HepG2 (cell line): ENCODE results near the gene CAPN12. TPM values are rescaled to one million over a fixed set of nuclear protein-coding genes. Genes with fewer than 3 reads are reported as not detected.
A peak's percentile ranks its signal among the peaks of the same experiment; 100 is the strongest.

Experiments used
- ADNP ChIP-seq: sonication (generic); formaldehyde crosslinking; IDR thresholded peaks from 2 replicates; pipeline ENCODE4 v1.4.0; 2020; ENCODE audit warnings: missing genetic modification reagents
- ARHGAP35 ChIP-seq: sonication (generic); formaldehyde crosslinking; IDR thresholded peaks from 2 replicates; pipeline ENCODE4 v1.9.0; 2022; ENCODE audit warnings: mild to moderate bottlenecking, inconsistent platforms, moderate library complexity, missing genetic modification reagents, borderline replicate concordance
- CCAR2 ChIP-seq: fragments of 200-400 bp; formaldehyde crosslinking; optimal IDR thresholded peaks from 2 replicates; pipeline ENCODE3; 2018; ENCODE audit warnings: low read depth, mild to moderate bottlenecking, low read length, moderate library complexity
- CENPT ChIP-seq: sonication (generic); formaldehyde crosslinking; IDR thresholded peaks from 2 replicates; pipeline ENCODE4 v1.8.0; 2022; ENCODE audit warnings: low read depth, mild to moderate bottlenecking, moderate library complexity, missing genetic modification reagents
- ELF1 ChIP-seq: sonication (generic); formaldehyde crosslinking; IDR thresholded peaks from 2 replicates; pipeline ENCODE4 v1.4.0; 2020; ENCODE audit warnings: missing genetic modification reagents
- HHEX ChIP-seq: IDR thresholded peaks from 2 replicates; pipeline ENCODE4 v1.6.1; 2016; ENCODE audit warnings: control low read depth
- MXD3 ChIP-seq: IDR thresholded peaks from 2 replicates; pipeline ENCODE4 v1.6.1; 2016; ENCODE audit warnings: mild to moderate bottlenecking, missing biosample characterization, missing genetic modification reagents
- NONO ChIP-seq, 2 experiments: fragments of 450-650 bp in 1 of 2; sonication (generic) in 1 of 2; formaldehyde crosslinking in 1 of 2; IDR thresholded peaks in 1 of 2; conservative IDR thresholded peaks in 1 of 2; 2 replicates each; pipeline versions ENCODE4 v1.6.1 to v1.8.0; 2017 to 2022; ENCODE audit warnings: mild to moderate bottlenecking in 1 of 2, missing genetic modification reagents in 1 of 2, moderate library complexity in 1 of 2
- PLRG1 ChIP-seq: fragments of 450-650 bp; conservative IDR thresholded peaks from 2 replicates; pipeline ENCODE4 v1.6.1; 2016
- RARG ChIP-seq: sonication (generic); formaldehyde crosslinking; IDR thresholded peaks from 2 replicates; pipeline ENCODE4 v1.4.0; 2020; ENCODE audit warnings: low read depth, mild to moderate bottlenecking, missing genetic modification reagents
- REPIN1 ChIP-seq: sonication (generic); formaldehyde crosslinking; IDR thresholded peaks from 2 replicates; pipeline ENCODE4 v1.8.0; 2022; ENCODE audit warnings: missing genetic modification reagents, low read depth, mild to moderate bottlenecking, borderline replicate concordance
- REXO4 ChIP-seq: sonication (generic); formaldehyde crosslinking; IDR thresholded peaks from 2 replicates; pipeline ENCODE4 v1.8.0; 2022; ENCODE audit warnings: missing genetic modification reagents, mild to moderate bottlenecking, borderline replicate concordance
- SNRNP70 ChIP-seq: fragments of 200-400 bp; formaldehyde crosslinking; IDR thresholded peaks from 2 replicates; pipeline ENCODE4 v1.6.1; 2017; ENCODE audit warnings: mild to moderate bottlenecking, low read depth, low read length, moderate library complexity
- SPEN ChIP-seq: sonication (generic); formaldehyde crosslinking; IDR thresholded peaks from 2 replicates; pipeline ENCODE4 v1.5.1; 2020; ENCODE audit warnings: low read depth, mild to moderate bottlenecking, missing genetic modification reagents
- SRY ChIP-seq: sonication (generic); formaldehyde crosslinking; IDR thresholded peaks from 2 replicates; pipeline ENCODE4 v1.8.0; 2022; ENCODE audit warnings: mild to moderate bottlenecking, missing genetic modification reagents
- TFE3 ChIP-seq: IDR thresholded peaks from 2 replicates; pipeline ENCODE4 v1.6.1; 2016
- TRIM22 ChIP-seq: fragments of 450-650 bp; IDR thresholded peaks from 2 replicates; pipeline ENCODE4 v1.6.1; 2017
- USF2 ChIP-seq, 2 experiments: sonication (generic) in 1 of 2; formaldehyde crosslinking in 1 of 2; IDR thresholded peaks; 2 replicates each; pipeline versions ENCODE4 v1.5.1 to v1.6.1; 2011 to 2020; ENCODE audit warnings: borderline replicate concordance in 1 of 2, low read depth in 1 of 2, low read length in 1 of 2, mild to moderate bottlenecking in 1 of 2, missing genetic modification reagents in 1 of 2, moderate library complexity in 1 of 2
- ZKSCAN5 ChIP-seq: sonication (generic); formaldehyde crosslinking; IDR thresholded peaks from 2 replicates; pipeline ENCODE4 v1.5.1; 2020; ENCODE audit warnings: mild to moderate bottlenecking, missing genetic modification reagents
- ZNF225 ChIP-seq: sonication (generic); formaldehyde crosslinking; IDR thresholded peaks from 2 replicates; pipeline ENCODE4 v1.4.0; 2020; ENCODE audit warnings: mild to moderate bottlenecking, missing genetic modification reagents
- ZNF337 ChIP-seq: sonication (generic); formaldehyde crosslinking; IDR thresholded peaks from 2 replicates; pipeline ENCODE4 v1.5.1; 2020; ENCODE audit warnings: missing genetic modification reagents, low read depth, mild to moderate bottlenecking, borderline replicate concordance
- ZNF34 ChIP-seq: sonication (generic); formaldehyde crosslinking; IDR thresholded peaks from 2 replicates; pipeline ENCODE4 v1.4.0; 2020; ENCODE audit warnings: mild to moderate bottlenecking, missing genetic modification reagents, borderline replicate concordance
- ZNF503 ChIP-seq: sonication (generic); formaldehyde crosslinking; IDR thresholded peaks from 2 replicates; pipeline ENCODE4 v1.4.0; 2020; ENCODE audit warnings: missing genetic modification reagents
- polyA plus RNA-seq, 8 experiments: library from polyadenylated mRNA; depleted of rRNA in 3 of 8; stranded (reverse) in 7 of 8; unstranded in 1 of 8; fragments of >200 nt; fragmentation: Illumina TruSeq in 4 of 8; extraction: Trizol in 4 of 8; gene quantifications; 2 replicates each; pipeline versions ENCODE4 v1.2.1 to v1.2.3, GENCODE V29; 2011 to 2016; ENCODE audit warnings: low read depth in 4 of 8, missing spikeins in 1 of 8, mixed read lengths in 1 of 8; ENCODE audit not compliant: insufficient read depth in 1 of 8
- total RNA-seq, 5 experiments: library from RNA; depleted of rRNA; stranded (reverse); fragments of >200 nt; fragmentation: Illumina TruSeq; extraction: Trizol; gene quantifications; 2 replicates each; pipeline ENCODE4 v1.2.3, GENCODE V29; 2016; ENCODE audit warnings: low read depth in 1 of 5

The CAPN12 gene
- total and polyA plus RNA-seq, 2 of the 13 experiments (the other 11 are each of a cell fraction or from before 2014, with no cell fraction given): 1.6 to 13.6 TPM

GRCh38 chr19:38759590-38760003 lies 15.3 kb upstream of the CAPN12 start (continued):
- TF ChIP-seq TRIM22 (no peak), ADNP (CRISPR knock-in tag) (peak; percentile 12; the same call in 1 of the 2 replicates), ELF1 (peak; percentile 64), ARHGAP35 (CRISPR knock-in tag) (no peak), NONO (IDR thresholded peaks at IDR 0.05) (no peak), NONO (CRISPR knock-in tag; conservative IDR thresholded peaks at IDR 0.05) (peak; percentile 74; the same call in 1 of the 2 replicates), SRY (CRISPR knock-in tag) (no peak), ZNF337 (CRISPR knock-in tag) (0 out of 2 replicates have a peak, but pooled peaks have one; percentile 33), RARG (CRISPR knock-in tag) (no peak), ZNF225 (CRISPR knock-in tag) (no peak), ZKSCAN5 (CRISPR knock-in tag) (no peak), SPEN (CRISPR knock-in tag) (no peak), ZNF503 (CRISPR knock-in tag) (peak; percentile 70; the same call in 1 of the 2 replicates), SNRNP70 (no peak), PLRG1 (no peak), HHEX (CRISPR knock-in tag) (no peak), USF2 (IDR thresholded peaks at IDR 0.05; ENCODE audit: low read depth, low read length) (no peak), USF2 (CRISPR knock-in tag; IDR thresholded peaks at IDR 0.05; ENCODE audit: borderline replicate concordance) (no peak), REXO4 (CRISPR knock-in tag) (no peak), CCAR2 (no peak), ZNF34 (CRISPR knock-in tag) (no peak), CENPT (CRISPR knock-in tag) (no peak), REPIN1 (peak; percentile 57; the same call in 1 of the 2 replicates), MXD3 (CRISPR knock-in tag) (no peak), TFE3 (CRISPR knock-in tag) (peak; percentile 38; the same call in 1 of the 2 replicates)
